Cardiac muscle cell (in vitro differentiated cells and primary cell): ENCODE measurements around the gene ATP2B1. TPM values are rescaled to one million over a fixed set of nuclear protein-coding genes. Genes with fewer than 3 reads are reported as not detected.

Experiments used
- DNase-seq, 2 donors: peaks; one replicate each; pipeline versions ENCODE4 v3.0.0 to v3.0.0-alpha.2; 2010 to 2017; ENCODE audit warnings: low read depth in 1 of 2, low spot score in 1 of 2
- H3K27ac ChIP-seq: fragments of 200-600 bp; sonication (generic); 2 replicates; pipeline ENCODE4 v1.5.1; 2016
- H3K27me3 ChIP-seq: fragments of 200-600 bp; sonication (generic); 2 replicates; pipeline ENCODE4 v1.6.0; 2016; ENCODE audit warnings: control low read depth
- H3K36me3 ChIP-seq: fragments of 200-600 bp; sonication (generic); 2 replicates; pipeline ENCODE4 v1.5.1; 2016; ENCODE audit warnings: control low read depth
- H3K4me1 ChIP-seq: fragments of 200-600 bp; sonication (generic); 2 replicates; pipeline ENCODE4 v1.8.1; 2017; ENCODE audit warnings: low read depth, mild to moderate bottlenecking, mixed run types
- H3K4me3 ChIP-seq: fragments of 200-600 bp; sonication (generic); 2 replicates; pipeline ENCODE4 v1.5.1; 2016; ENCODE audit warnings: mild to moderate bottlenecking
- H3K9me3 ChIP-seq: fragments of 200-600 bp; sonication (generic); 2 replicates; pipeline ENCODE4 v1.5.1; 2017; ENCODE audit warnings: low read depth, mild to moderate bottlenecking, control low read depth
- CTCF ChIP-seq: IDR thresholded peaks from 2 replicates; pipeline ENCODE4 v1.5.1; 2012; ENCODE audit warnings: low read depth, mild to moderate bottlenecking, low read length
- polyA plus RNA-seq: library from polyadenylated mRNA; unstranded; fragments of >200 nt; fragmentation: Nextera tagmentation; extraction: Ambion mirVana; gene quantifications from 2 replicates; pipeline ENCODE4 v1.2.1, GENCODE V29; 2016
- total RNA-seq: library from RNA; depleted of rRNA; stranded (reverse); fragments of >200 nt; gene quantifications from 2 replicates; pipeline ENCODE4 v1.2.3, GENCODE V29; 2016

ATP2B1 gene
- total and polyA plus RNA-seq, 2 experiments from 2014 or later = 29.0 to 41.5 TPM

GRCh38 chr12:89546151-89546550 is 162.5 kb downstream of the ATP2B1 start:
- Histone ChIP-seq H3K4me3 (no peak overlapping the region), H3K36me3 (no peaks in the 10 kb centered on the region), H3K27me3 (no peaks in the 10 kb centered on the region), H3K27ac (no peak overlapping the region), H3K9me3 (no peaks in the 10 kb centered on the region), H3K4me1 (peaks cover 5% of the 10 kb centered on the region)
- DNase-seq = no peak
- TF ChIP-seq CTCF = no peak

GRCh38 chr12:89544681-89545184 is 163.9 kb downstream of the ATP2B1 start:
- no peak for TF ChIP-seq CTCF
- Histone ChIP-seq H3K36me3 (no peaks in the 10 kb centered on the region), H3K9me3 (no peaks in the 10 kb centered on the region), H3K27me3 (no peaks in the 10 kb centered on the region), H3K4me1 (peaks cover 5% of the 10 kb centered on the region), H3K4me3 (no peak overlapping the region), H3K27ac (no peak overlapping the region)
- DNase-seq = peak; percentile 52 to 53

GRCh38 chr12:89544022-89544421 is 164.6 kb downstream of the ATP2B1 start:
- peaks cover 5% of the 10 kb centered on the region for H3K4me1 ChIP-seq
- no peak overlapping the region for H3K4me3 ChIP-seq
- H3K36me3 ChIP-seq = no peaks in the 10 kb centered on the region
- no peaks in the 10 kb centered on the region for H3K9me3 ChIP-seq
- no peaks in the 10 kb centered on the region for H3K27me3 ChIP-seq
- no peak overlapping the region for H3K27ac ChIP-seq
- TF ChIP-seq CTCF = no peak
- no peak for DNase-seq

- H3K27me3 ChIP-seq = no peaks in the 10 kb centered on the region
- peak; percentile 90 for TF ChIP-seq CTCF
- H3K4me1 ChIP-seq = peaks cover 5% of the 10 kb centered on the region
- H3K4me3 ChIP-seq = no peak overlapping the region
- DNase-seq = peak; percentile 90 to 92
- H3K9me3 ChIP-seq = no peaks in the 10 kb centered on the region
- no peak overlapping the region for H3K27ac ChIP-seq
- no peaks in the 10 kb centered on the region for H3K36me3 ChIP-seq
Observed at GRCh38 chr12:89542912-89543592, 165.6 kb downstream of the ATP2B1 start.

- TF ChIP-seq CTCF = no peak
- Histone ChIP-seq H3K36me3 (no peaks in the 10 kb centered on the region), H3K4me1 (peaks cover 5% of the 10 kb centered on the region), H3K27ac (no peak overlapping the region), H3K27me3 (no peaks in the 10 kb centered on the region), H3K4me3 (no peak overlapping the region), H3K9me3 (no peaks in the 10 kb centered on the region)
- no peak for DNase-seq
Observed at GRCh38 chr12:89542236-89542635, 166.4 kb downstream of the ATP2B1 start.
